GM19397 (cell line): ENCODE results near the gene TLX3.
"Not testable (repeated sequence)": the region's sequence is repeated elsewhere in the genome, so short reads cannot be mapped to it uniquely, and the experiment has no call there.

Experiments
- ATAC-seq: cut with Tn5 transposase; IDR thresholded peaks from one replicate; pipeline ENCODE4 v1.9.1; 2021; ENCODE audit warnings: mild to moderate bottlenecking, moderate library complexity; ENCODE audit not compliant: unreplicated experiment

The TLX3 gene

GRCh38 chr5:171308453-171309275 is at the start of gene TLX3:
Gene TLX3, plus strand, starts transcription at chr5:171309248. Its CDS starts 118 bp downstream, at chr5:171309366.
- ATAC-seq: no peak

GRCh38 chr5:171261361-171261760 is 47.7 kb upstream of the TLX3 start:
- no peak for ATAC-seq

GRCh38 chr5:171261904-171262303 is 47.1 kb upstream of the TLX3 start:
- no peak for ATAC-seq

GRCh38 chr5:171263181-171263580 is 45.9 kb upstream of the TLX3 start:
- ATAC-seq: no peak

- no peak for ATAC-seq
Observed at GRCh38 chr5:171264843-171265242, 44.2 kb upstream of the TLX3 start.

DNA sequence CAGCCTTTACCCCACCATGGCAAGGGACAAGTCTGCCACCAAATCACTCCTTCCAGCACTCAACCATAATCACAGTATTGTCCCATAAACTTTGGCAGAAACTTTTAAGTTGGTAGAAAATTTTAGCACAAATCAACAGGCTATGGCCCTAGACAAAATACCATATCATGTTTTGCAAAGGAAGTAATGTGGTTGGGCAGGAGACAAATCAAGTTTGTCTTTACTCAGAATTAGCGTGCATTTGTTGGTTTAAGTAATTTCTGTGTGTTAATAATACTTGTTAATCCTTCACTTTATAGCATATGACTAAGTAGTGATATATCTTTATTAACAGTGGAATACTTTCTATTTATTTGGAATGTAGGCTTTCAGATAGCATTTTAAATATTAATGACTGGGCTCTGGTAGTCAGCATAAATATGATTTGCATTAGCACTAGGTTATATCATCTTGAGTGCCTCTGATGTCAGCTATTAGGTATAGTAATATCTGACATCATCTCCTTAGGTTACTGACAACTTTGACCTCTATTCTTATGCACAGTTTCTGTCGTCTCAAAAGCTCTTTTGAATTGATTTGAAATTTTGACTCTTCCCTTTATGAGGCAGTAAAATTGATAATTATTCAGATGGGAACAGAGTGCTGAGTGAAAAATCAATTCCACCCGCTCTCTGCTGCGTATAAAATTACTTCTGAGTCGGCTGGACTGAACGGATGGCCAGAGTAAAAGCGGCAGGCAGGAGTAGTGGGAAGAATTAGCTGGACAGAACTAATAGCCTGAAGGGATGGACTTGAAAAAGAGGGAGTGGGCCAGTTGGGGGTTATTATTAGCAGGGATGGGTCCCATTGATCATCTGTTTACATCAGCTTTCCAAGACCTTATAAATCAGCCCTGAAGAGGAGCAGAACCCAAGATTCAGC is 40.1 kb upstream of the TLX3 start:
- no peak for ATAC-seq

- no peak for ATAC-seq
Observed at GRCh38 chr5:171269717-171270116, 39.3 kb upstream of the TLX3 start.

DNA sequence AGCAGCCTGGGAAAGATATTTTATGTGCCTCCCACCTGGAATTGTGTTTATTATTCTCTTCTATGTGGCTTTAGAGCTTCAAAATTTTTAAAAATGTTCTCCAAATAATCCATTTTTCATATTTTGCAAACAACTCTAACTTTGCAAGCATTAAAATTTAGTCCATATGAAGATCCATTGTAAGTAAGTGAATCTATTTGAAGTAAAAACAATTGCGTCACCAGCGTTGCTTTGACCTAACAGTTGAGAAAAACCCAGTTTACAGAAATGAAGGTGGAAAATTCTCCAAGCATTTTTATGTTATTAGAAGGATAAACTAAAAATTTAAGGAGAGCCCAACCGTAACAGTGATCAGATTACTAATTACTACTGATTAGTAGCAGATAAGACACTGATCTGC is 38.9 kb upstream of the TLX3 start:
- ATAC-seq: no peak

GRCh38 chr5:171271798-171272197 is 37.2 kb upstream of the TLX3 start:
- ATAC-seq: no peak

- no peak for ATAC-seq
Observed at GRCh38 chr5:171272996-171273970, 35.8 kb upstream of the TLX3 start.

DNA sequence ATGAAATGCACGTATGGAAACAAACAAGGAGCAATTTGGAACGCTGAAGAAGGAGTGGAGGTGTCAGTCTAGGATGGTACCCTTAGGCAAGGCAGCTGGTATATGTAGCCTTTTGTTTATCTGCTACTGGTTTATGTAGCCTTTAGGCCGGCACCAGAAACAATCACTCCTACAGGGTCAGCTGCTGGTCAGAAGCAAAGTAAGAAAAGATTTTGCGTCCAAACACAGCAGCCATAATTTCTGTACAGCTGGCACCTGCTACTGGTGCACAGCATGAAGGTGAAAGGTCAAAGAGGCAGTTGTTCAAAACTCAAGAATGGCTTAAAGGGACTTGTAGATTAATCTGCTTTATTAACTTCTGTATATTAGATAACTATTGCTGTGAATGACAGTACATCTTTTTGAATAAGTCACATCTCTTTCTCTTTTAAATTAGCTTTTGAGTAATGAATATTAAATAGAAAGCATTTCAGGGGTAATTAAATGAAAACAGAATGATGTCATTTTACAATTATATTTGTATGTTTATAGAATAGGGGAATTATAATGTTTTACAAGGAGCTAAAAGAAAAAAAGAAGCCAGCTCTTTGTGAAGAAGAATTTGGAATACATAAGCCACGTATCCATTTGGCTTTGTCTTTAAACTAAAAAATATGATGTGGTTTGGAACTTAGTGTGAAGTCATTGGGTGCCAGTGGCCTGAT is 33.1 kb upstream of the TLX3 start:
- no peak for ATAC-seq

GRCh38 chr5:171283753-171284152 is 25.3 kb upstream of the TLX3 start:
- ATAC-seq: no peak

- no peak for ATAC-seq
Observed at GRCh38 chr5:171285465-171285864, 23.6 kb upstream of the TLX3 start.

DNA sequence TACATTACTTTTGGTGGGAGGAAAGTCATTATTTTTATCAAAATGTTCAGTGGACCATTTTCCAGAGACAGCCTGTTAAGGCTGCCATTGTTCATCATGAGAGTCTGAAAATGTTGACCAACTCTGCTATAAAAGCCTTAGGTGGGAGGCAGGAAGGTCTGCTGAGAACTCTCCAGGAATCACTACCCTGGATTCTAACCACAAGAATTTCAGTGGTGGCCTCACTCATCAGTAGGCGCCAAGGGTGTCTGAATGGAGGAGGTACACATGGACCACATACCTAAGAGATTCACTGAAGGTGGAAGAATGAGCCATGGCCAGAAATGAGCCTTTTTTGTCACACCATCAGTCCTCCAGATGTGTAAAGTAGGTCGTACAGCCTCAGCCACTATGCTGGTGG is 21.0 kb upstream of the TLX3 start:
- no peak for ATAC-seq

GRCh38 chr5:171291371-171291770 is 17.7 kb upstream of the TLX3 start:
- no peak for ATAC-seq

DNA sequence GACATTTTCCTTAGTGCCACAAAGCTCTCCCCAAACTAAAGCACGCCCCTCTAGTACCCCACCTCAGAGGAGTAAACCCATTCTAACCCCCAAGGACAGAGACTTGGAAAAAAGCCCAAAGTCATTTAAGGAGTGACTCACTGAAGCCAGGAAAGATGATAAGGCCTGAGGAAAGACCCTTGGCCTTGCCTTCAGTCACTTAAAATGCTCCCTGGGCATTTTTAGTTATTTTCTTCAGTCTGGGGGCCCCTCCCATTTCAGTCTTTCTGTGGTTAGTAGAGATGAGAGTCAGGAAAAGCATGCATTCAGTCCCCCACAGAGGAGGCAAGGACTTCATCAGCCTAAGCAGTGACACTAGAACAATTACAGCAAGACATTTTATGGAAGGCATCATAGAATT is 13.7 kb upstream of the TLX3 start:
- ATAC-seq: no peak

DNA sequence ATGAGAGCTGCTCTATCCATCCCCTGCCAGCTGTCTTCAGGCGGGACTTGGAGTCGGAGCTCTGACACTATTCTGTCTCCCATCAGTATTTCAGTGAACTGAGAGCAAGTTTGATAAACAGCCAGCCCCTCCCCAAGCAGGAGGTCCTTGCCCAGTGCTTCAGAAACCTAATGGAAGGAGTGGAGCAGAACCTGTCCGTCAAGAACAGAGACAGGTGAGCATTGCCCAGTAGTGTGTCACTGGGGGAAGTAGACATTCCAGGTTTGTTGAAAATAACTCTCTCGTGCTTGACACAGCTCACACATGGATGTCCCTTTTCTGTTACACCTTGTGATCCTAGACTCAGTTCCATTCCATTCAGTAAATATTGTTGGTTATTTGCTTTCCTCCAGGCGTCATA is 13.2 kb upstream of the TLX3 start:
- no peak for ATAC-seq

GRCh38 chr5:171297941-171298340 is 11.1 kb upstream of the TLX3 start:
- not testable (repeated sequence) for ATAC-seq

- no peak for ATAC-seq
Observed at GRCh38 chr5:171299228-171299627, 9.8 kb upstream of the TLX3 start.

GRCh38 chr5:171299851-171300250 is 9.2 kb upstream of the TLX3 start:
- no peak for ATAC-seq
